GM18873 (cell line): ENCODE measurements around the gene ANKRD18B.
"Not testable (repeated sequence)": the region's sequence is repeated elsewhere in the genome, so short reads cannot be mapped to it uniquely, and the experiment has no call there.

Experiments
- ATAC-seq: cut with Tn5 transposase; IDR thresholded peaks from one replicate; pipeline ENCODE4 v1.9.1; 2021; ENCODE audit warnings: mild to moderate bottlenecking, moderate library complexity, moderate number of reproducible peaks; ENCODE audit not compliant: unreplicated experiment, low FRiP score

ANKRD18B gene

GRCh38 chr9:33523397-33524305 is at the start of gene ANKRD18B:
Gene ANKRD18B (plus strand): TSS chr9:33524251. CDS start chr9:33524490, 239 bp downstream.
- ATAC-seq = not testable (repeated sequence)

DNA sequence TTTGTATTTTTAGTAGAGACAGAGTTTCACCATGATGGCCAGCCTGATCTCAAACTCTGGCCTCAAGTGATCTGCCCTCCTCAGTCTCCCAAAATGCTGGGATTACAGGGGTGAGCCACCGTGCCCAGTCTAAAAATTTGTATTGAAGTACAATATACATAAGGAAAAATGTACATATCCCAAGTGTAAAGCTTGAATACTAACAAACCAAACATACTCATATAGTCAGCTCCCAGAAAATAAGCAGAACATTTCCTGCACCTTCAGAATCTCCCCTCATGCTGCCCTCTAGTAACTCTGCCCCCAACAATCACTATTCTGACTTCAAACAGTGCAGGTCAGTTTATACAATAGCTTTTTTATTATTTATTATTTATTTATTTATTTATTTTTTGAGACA is 48.7 kb upstream of the ANKRD18B start:
- ATAC-seq = no peak

- no peak for ATAC-seq
Measured at GRCh38 chr9:33476503-33476902, 47.5 kb upstream of the ANKRD18B start.

GRCh38 chr9:33480106-33480505 is 43.9 kb upstream of the ANKRD18B start:
- no peak for ATAC-seq

GRCh38 chr9:33480976-33481375 is 43.1 kb upstream of the ANKRD18B start:
- ATAC-seq = no peak

DNA sequence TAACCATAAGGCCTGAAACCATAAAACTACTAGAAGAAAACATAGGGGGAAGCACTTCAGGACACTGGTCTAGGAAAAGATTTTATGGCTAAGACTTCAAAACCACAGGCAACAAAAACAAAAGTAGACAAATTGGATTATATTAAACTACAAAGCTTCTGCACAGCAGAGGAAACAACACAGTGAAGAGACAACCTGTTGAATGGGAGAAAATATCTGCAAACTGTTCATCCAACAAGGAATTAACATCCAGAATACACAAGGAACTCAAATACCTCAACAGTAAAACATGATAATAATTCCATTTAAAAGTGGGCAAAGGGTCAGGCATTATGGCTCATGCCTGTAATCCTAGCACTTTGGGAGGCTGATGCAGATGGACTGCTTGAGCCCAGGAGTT is 38.7 kb upstream of the ANKRD18B start:
- ATAC-seq = not testable (repeated sequence)

DNA sequence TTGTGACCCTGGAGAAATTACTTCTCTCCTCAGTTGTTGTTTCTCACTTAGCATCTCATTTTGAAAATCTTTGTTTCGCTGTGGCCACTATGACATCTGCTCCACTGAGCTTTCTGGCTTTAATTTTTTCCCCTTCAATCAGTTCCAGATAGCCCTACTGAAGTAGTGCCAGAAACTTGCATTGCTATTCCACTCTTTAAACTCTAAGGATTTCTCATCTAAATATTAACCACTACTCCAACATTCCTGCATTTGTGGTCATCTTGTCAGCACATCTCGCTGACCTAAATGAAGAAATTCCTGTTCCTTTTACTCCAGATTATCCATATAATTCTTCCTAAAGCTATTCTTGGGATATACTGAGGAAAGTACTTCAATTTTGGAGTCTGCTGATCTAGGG is 35.0 kb upstream of the ANKRD18B start:
- no peak for ATAC-seq

DNA sequence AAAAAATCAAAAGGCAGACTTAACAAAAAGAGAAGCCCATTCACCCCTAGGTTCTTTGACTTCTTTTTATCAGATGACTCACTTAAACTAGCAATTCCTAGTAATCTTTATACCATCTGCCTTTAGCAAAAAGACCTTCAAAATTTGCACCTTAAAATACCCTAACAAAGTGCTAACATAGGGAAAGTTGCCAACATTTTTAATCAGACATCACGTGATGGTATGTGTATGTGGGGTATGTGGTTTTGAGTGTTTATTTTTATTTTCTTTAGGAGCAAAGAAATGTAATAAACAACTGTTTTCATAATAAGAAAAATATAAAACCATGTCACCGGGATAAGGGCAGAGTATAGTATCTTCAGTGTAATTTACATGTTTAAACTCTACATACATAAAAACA is 30.2 kb upstream of the ANKRD18B start:
- not testable (repeated sequence) for ATAC-seq

GRCh38 chr9:33498387-33498786 is 25.7 kb upstream of the ANKRD18B start:
- no peak for ATAC-seq

GRCh38 chr9:33506626-33507370 is 17.3 kb upstream of the ANKRD18B start:
- ATAC-seq = no peak

DNA sequence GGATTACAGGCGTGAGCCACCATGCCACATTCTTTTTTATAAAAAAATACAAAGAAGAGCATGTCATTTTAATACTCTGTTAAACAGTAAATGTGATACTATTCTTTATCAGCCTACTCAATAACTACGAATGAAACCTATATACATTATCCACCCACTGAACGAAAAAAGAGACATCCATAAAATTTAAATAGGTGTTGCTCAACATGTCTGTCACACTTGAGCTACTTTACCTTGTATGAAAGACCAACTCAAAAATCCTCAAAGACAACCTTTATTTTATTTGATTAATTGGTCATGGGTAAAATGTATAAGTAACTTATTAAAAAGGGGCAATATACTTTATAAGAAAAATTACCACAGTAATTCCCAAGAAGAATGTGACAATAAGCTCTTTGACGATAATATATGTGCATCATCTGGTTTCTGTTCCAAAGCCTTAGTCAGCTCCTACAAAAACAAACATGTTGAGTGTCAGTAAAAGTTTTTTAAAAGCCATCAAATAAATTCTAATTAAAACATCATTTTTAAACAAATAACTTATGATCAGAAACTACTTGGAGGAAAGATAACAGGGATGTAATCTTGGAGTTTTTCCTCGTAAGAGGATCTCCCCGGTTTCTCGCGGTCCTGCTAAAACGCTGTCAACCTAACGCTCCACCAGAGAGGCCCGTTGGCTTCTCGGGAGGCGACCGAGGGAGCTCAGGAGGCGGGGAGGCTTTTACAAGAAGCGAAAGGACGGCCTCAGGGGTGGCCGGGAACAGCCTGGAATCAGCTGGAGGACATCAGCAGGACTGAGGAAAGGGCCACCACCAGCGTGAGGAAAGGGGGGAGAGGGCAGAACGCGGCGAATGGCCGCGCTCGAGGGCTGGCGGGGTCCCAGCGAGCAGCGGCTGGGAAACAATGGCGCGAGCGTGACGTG is 13.5 kb upstream of the ANKRD18B start:
- ATAC-seq = no peak

- not testable (repeated sequence) for ATAC-seq
Measured at GRCh38 chr9:33511184-33511517, 12.9 kb upstream of the ANKRD18B start.

DNA sequence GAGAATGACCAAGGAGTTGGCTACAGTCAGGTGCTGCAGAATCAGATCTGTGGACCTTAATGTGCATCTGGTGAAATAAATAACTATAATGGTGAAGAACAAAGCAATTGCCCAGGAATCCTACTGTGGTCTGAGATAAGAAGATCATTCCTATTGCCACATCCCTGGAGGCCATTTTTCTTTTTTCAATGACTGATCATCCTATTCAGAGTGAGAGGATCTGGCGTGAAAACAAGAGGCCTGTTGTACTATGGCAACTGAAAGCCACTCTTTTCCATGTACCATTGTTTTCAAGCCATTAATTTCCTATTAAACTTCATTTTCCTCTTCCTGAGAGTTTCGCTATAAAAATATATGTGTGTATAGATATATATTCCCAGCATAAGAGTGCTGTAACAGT is 11.5 kb upstream of the ANKRD18B start:
- not testable (repeated sequence) for ATAC-seq

DNA sequence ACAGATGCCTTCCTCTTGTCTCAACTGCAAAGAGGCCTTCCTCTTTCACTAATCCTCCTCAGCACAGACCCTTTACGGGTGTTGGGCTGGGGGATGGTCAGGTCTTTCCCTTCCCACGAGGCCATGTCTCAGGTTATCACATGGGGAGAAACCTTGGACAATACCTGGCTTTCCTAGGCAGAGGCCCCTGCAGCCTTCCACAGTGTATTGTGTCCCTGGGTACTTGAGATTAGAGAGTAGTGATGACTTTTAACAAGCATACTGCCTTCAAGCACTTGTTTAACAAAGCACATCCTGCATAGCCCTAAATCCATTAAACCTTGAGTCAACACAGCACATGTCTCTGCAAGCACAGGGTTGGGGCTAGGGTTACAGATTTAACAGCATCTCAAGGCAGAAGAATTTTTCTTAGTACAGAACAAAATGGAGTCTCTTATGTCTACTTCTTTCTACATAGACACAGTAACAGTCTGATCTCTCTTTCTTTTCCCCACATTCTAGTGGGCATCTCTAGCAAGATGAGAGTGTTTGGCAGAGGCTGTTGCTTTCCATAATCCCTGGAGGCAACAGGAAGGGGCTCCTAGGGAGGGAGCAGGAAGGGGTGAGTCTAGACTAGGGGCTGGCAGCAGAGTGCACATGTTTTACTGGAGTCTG is 8.6 kb upstream of the ANKRD18B start:
- ATAC-seq = not testable (repeated sequence)

DNA sequence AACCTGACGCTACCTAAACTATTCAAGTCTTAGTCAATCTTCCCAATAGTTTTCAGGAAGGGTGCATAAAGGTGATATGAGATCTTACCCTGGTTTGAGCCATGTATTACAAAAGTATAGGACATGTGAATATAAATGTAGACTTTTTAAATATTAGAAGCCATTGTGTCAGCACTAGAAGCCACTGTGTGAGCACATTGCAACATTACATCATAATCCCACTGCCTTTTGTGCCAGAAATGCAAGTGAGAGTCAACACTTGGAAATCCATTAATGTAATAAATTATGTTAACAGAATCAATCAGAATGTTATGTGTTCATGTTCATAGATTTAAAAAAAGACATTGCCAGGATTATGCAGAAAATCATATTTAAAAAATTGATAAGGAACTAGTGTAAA is 7.7 kb upstream of the ANKRD18B start:
- not testable (repeated sequence) for ATAC-seq

DNA sequence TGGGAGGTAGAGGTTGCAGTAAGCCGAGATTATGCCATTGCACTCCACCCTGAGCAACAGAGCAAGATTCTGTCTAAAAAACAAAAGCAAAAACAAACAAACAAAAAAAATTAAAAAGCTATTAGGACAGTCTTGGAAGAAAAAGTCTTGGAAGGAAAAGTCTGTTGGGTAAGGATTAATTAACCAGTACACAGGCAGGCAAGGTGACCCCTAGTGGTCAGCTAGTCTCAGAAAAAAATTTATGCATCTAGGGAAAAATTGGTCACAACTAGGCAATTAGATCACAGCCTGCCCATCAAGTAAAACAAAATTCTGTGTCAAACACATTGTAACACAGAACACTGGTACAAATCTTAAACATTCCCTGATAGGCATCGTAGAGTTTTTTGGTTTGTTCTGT is 6.7 kb upstream of the ANKRD18B start:
- ATAC-seq = no peak

DNA sequence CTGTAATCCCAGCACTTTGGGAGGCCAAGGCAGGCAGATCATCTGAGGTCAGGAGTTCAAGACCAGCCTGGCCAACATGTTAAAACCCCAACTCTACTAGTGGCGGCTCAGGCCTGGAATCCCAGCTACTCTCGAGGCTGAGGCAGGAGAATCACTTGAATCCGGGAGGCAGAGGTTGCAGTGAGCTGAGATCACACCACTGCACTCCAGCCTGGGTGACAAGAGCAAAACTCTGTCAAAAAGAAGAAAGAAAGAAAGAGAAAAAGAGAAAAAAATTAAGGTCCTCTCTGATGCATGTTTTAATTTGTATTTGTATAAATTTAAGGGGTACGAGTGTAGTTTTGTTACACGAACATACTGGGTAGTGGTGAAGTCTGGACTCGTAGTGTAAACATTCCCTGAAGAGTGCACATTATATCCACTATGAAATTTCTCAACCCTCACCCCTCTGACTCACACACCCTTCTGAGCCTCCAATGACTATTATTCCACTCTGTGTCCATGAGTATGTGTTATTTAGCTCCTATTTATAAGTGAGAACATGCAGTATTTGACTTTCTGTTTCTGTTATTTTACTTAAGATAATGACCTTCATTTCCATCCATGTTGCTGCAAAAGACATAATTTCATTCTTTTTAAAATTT is 6.0 kb upstream of the ANKRD18B start:
- not testable (repeated sequence) for ATAC-seq

DNA sequence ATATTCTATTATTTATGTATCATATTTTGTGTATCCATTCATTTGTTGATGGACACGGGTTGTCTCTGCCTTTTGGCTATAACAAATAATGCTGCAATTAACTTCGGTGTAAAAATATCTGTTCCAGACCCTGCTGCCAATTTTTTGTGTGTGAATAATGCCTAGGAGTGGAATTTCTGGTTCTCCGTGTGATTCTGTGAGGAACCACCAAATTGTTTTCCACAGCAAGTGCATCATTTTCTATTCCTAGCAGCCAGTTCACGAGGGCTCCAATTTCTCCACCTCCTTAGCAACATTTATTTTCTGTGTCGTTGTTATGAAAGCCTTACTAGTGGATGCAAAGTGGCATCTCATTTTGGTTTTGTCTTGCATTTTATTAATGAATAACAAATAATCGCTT is 2.2 kb upstream of the ANKRD18B start:
- ATAC-seq = not testable (repeated sequence)

DNA sequence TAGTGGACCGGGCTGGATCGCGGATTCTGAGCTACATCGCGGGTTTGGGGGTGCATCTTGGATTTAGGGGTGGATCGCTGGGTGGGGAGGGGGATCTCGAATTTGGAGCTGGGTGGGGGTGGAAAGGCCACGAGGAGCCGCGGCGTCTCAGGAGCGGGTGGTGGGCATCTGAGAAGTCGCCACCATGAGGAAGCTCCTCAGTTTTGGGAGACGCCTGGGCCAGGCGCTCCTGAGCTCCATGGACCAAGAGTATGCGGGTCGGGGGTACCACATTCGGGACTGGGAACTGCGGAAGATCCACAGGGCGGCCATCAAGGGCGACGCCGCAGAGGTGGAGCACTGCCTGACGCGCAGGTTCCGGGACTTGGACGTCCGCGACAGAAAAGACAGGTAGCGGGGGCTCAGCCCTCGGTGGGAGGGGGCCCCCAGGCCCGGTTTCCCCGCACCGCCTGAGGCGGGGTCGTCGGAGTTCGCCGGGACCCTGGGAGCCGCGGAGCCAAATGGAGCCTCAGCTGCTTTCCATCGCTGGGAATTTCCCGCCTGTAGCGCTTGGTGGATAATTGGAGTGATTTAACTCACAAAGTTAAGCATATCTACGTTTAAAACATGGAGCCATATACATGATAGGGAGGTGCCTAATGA is 376 bp downstream of the ANKRD18B start:
- ATAC-seq = no peak
